D721Med (cell line): ENCODE results near the gene BCORL1.

ENCODE experiments used
- DNase-seq: peaks from one replicate; pipeline ENCODE4 v3.0.0; 2011; ENCODE audit warnings: low spot score; ENCODE audit not compliant: insufficient read length
- FAIRE-seq: peaks from 2 replicates; lab custom pipeline; 2011; peaks lifted over from hg19 to GRCh38; lab: Jason Lieb, UNC
- TF ChIP-seq, protein P1 (sequence below): IDR thresholded peaks from 2 replicates; pipeline ENCODE4 v1.5.1; 2012; ENCODE audit warnings: mild to moderate bottlenecking, control low read depth; ENCODE audit not compliant: insufficient read depth; ENCODE audit errors: missing control alignments

Gene BCORL1

DNA sequence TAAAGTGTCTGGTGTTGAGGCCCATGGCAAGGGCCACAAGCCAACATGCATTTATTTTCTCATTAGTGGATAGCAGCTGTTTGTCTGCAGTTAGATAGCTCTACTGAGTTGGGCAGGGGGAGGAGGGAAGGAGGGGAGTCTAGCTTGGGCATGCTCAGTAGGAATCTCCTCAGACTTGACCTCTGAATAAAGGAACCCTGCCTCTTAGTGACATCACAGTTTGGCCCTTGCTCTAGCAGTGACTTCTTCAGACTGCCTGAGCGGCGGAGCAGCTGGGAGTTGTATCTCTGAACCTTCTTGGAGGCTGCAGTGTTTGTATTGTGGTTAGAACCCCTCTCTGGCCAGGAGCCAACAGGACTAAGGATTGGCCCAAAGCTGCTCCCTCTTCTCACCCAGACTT, 57.4 kb downstream of the BCORL1 start:
- TF ChIP-seq, protein P1, sequence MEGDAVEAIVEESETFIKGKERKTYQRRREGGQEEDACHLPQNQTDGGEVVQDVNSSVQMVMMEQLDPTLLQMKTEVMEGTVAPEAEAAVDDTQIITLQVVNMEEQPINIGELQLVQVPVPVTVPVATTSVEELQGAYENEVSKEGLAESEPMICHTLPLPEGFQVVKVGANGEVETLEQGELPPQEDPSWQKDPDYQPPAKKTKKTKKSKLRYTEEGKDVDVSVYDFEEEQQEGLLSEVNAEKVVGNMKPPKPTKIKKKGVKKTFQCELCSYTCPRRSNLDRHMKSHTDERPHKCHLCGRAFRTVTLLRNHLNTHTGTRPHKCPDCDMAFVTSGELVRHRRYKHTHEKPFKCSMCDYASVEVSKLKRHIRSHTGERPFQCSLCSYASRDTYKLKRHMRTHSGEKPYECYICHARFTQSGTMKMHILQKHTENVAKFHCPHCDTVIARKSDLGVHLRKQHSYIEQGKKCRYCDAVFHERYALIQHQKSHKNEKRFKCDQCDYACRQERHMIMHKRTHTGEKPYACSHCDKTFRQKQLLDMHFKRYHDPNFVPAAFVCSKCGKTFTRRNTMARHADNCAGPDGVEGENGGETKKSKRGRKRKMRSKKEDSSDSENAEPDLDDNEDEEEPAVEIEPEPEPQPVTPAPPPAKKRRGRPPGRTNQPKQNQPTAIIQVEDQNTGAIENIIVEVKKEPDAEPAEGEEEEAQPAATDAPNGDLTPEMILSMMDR: no peak
- DNase-seq (no peak), FAIRE-seq (no peak)

DNA sequence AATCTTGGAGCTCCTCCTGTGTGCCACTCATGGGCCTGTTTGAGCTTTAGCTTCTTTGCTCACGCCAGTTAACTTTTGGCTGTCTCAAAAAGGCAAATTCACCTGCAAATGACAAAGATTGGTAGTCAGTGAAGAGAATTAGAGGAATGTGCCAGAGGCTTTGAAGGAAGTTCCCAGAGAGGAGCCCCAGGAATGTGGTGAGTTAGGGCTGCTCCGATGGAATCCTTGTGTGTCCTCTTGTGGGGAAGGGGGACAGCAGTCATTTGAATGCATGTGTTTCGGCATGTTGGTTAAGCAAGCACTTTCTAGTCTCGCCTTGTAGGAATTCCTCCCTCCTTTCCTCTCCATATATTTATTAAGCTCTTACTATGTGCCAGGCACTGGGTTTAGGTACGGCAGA, 65.0 kb downstream of the BCORL1 start:
- TF ChIP-seq, protein P1: no peak
- no peak for FAIRE-seq
- DNase-seq: no peak

DNA sequence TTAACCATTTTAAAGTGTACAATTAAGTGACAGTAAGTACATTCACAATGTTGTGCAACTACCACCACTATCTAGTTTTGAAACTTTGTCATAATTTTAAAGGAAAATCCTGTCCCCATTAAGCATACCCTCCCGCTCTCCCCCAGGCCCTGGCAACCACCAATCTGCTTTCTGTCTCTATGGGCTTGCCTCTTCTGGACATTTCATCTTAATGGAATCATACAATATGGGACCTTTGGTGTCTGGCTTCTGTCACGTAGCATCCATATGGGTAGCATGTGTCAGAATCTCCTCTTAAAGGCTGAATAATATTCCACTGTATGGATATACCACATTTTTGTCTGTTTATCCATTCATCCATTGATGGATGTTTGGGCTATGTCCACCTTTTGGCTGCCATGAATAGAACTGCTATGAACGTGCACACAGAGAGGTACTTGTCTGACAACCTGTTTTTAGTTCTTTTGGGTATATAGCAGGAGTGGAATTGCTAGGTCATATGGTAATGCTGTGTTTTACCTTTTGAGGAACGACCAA, 66.3 kb downstream of the BCORL1 start:
- no peak for DNase-seq
- TF ChIP-seq, protein P1: no peak
- FAIRE-seq: no peak

DNA sequence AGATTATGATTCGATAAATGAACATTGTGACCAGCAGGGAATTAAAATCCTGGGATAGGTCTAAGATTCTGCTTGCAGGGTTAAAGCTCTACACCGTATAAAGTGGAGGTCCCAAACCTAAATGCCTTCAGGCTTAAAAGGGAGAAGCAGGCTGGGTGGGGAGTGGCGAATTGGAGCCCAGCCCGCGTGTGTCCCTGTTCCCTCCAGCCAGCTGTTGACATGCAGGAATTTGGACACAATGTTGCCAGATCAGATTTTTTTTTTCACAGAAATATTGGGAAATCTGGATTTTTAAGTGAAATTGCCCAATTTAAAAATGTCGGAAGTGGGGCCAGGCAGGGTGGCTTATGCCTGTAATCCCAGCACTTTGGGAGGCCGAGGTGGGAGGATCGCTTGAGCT, 67.4 kb downstream of the BCORL1 start:
- DNase-seq (no peak), FAIRE-seq (no peak)
- TF ChIP-seq, protein P1: no peak

DNA sequence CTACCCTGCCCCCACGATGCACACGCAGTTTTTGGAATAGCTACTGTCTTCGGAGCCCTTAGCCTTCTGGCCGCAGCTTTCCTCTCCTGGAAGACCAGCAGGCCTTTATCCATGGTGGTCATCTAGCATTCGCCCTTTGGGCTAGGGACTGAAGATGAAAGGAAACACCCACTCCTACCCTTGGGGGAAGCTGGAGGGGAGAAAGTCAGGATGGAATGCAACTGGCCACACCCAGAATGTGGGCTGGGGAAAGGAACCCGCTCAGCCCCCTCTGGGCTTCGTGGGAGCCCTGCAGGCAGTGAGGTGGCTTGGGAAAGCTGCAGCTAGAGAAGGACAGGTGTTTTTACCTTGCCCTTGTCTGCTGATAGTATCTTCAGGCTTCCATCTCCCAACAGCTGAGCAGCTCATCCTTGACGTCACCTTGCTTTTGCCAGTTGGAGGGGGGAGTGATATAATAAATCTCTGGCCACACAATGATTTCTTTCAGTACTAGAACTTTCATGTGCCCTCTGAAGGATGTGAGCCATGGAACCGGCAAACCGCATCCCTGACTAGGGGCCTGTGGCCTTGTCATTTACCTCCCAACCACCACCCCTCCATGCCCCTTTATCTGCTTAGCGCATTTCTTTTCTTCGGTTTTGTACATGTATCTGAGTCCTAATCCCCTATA, 68.9 kb downstream of the BCORL1 start:
- no peak for DNase-seq
- FAIRE-seq: no peak
- TF ChIP-seq, protein P1: no peak

DNA sequence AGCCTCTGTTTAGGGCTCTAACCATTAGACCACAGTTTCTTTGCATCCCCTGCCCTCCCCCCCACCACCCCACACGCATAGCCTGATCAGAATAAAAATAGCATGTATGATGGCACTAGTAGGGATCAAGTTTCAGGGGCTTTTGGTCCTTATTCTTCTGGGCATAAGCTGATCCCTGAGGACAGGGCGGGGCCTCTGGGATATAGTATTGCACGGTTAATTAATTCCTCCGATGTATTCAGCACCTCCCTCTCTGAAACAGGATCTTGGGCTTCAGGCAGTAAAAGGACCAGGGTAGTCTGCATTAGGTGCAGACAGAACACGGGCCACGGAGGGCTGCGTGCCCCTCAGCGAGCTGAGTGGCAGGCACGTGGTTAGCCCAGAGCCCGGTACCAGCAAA, 70.8 kb downstream of the BCORL1 start:
- DNase-seq (no peak), FAIRE-seq (no peak)
- TF ChIP-seq, protein P1: no peak

DNA sequence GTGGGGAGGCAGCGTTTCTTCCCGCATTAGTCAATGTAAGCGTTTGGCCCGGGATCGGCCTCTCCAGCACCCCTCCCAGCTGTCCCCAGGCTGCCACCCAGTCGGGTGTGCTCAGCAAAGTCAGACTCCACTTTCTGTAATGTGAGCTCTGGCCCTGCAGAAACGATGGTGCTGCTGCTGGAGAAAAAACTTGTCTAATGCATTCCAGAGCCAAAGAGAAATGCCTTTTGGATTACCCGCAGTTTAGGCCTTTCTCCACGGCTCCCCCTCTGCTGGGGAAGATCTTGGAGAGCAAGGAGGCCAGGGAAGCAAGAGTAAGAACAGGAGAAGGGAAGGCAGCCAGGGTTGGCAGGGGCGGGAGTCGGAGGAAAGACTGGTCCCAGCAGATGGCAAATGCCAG, 72.7 kb downstream of the BCORL1 start:
- TF ChIP-seq, protein P1: no peak
- DNase-seq (no peak), FAIRE-seq (no peak)
